ENCODE measurements around the gene ABCG1.

The ABCG1 gene

GRCh38 chr21:42245331-42246193 is 26.6 kb downstream of the ABCG1 start:
- H3K9me3 ChIP-seq (ENCODE audit: control insufficient read depth, low read length) = no peaks in the 10 kb centered on the region
- H3K27ac ChIP-seq (ENCODE audit: low read depth, low read length, severe bottlenecking) = no peak overlapping the region
- H3K4me3 ChIP-seq (ENCODE audit: extremely low read depth, insufficient read depth, low read length, poor library complexity, severe bottlenecking) = no peak overlapping the region
- H3K36me3 ChIP-seq (ENCODE audit: control insufficient read depth, insufficient read depth, low read length) = no peaks in the 10 kb centered on the region
- WGBS, 2 experiments (ENCODE audit: insufficient coverage in 2 of 2) = 47 to 72% methylated on average over 2 to 7 of the region's 10 CpGs
- H3K4me1 ChIP-seq (ENCODE audit: control insufficient read depth, insufficient read depth, low read length, poor library complexity, severe bottlenecking) = no peaks in the 10 kb centered on the region

GRCh38 chr21:42247716-42248115 is 28.8 kb downstream of the ABCG1 start:
- Histone ChIP-seq H3K4me3 (ENCODE audit: extremely low read depth, insufficient read depth, low read length, poor library complexity, severe bottlenecking) (no peak overlapping the region), H3K36me3 (ENCODE audit: control insufficient read depth, insufficient read depth, low read length) (no peaks in the 10 kb centered on the region), H3K27ac (ENCODE audit: low read depth, low read length, severe bottlenecking) (no peak overlapping the region), H3K4me1 (ENCODE audit: control insufficient read depth, insufficient read depth, low read length, poor library complexity, severe bottlenecking) (no peaks in the 10 kb centered on the region), H3K9me3 (ENCODE audit: control insufficient read depth, low read length) (no peaks in the 10 kb centered on the region)
- 79 to 81% methylated on average over 7 to 9 of the region's 11 CpGs for WGBS, 2 experiments (ENCODE audit: insufficient coverage in 2 of 2)

GRCh38 chr21:42248241-42248640 is 29.3 kb downstream of the ABCG1 start:
- 81 to 90% methylated on average over 8 of the region's 8 CpGs for WGBS, 2 experiments (ENCODE audit: insufficient coverage in 2 of 2)
- H3K4me3 ChIP-seq (ENCODE audit: extremely low read depth, insufficient read depth, low read length, poor library complexity, severe bottlenecking) = no peak overlapping the region
- no peaks in the 10 kb centered on the region for H3K9me3 ChIP-seq (ENCODE audit: control insufficient read depth, low read length)
- H3K36me3 ChIP-seq (ENCODE audit: control insufficient read depth, insufficient read depth, low read length) = no peaks in the 10 kb centered on the region
- no peak overlapping the region for H3K27ac ChIP-seq (ENCODE audit: low read depth, low read length, severe bottlenecking)
- H3K4me1 ChIP-seq (ENCODE audit: control insufficient read depth, insufficient read depth, low read length, poor library complexity, severe bottlenecking) = no peaks in the 10 kb centered on the region

GRCh38 chr21:42248783-42249597 is 30.1 kb downstream of the ABCG1 start:
- H3K36me3 ChIP-seq (ENCODE audit: control insufficient read depth, insufficient read depth, low read length) = no peaks in the 10 kb centered on the region
- no peak overlapping the region for H3K4me3 ChIP-seq (ENCODE audit: extremely low read depth, insufficient read depth, low read length, poor library complexity, severe bottlenecking)
- WGBS, 2 experiments (ENCODE audit: insufficient coverage in 2 of 2) = 85 to 93% methylated on average over 2 to 4 of the region's 12 CpGs
- H3K9me3 ChIP-seq (ENCODE audit: control insufficient read depth, low read length) = no peaks in the 10 kb centered on the region
- no peak overlapping the region for H3K27ac ChIP-seq (ENCODE audit: low read depth, low read length, severe bottlenecking)
- H3K4me1 ChIP-seq (ENCODE audit: control insufficient read depth, insufficient read depth, low read length, poor library complexity, severe bottlenecking) = no peaks in the 10 kb centered on the region

GRCh38 chr21:42250422-42251403 is 31.8 kb downstream of the ABCG1 start:
- Histone ChIP-seq H3K9me3 (ENCODE audit: control insufficient read depth, low read length) (no peaks in the 10 kb centered on the region), H3K4me1 (ENCODE audit: control insufficient read depth, insufficient read depth, low read length, poor library complexity, severe bottlenecking) (no peaks in the 10 kb centered on the region)
- 90 to 91% methylated on average over 17 to 18 of the region's 19 CpGs for WGBS, 2 experiments (ENCODE audit: insufficient coverage in 2 of 2)

GRCh38 chr21:42251654-42252324 is 32.8 kb downstream of the ABCG1 start:
- 90 to 92% methylated on average over 13 of the region's 13 CpGs for WGBS, 2 experiments (ENCODE audit: insufficient coverage in 2 of 2)
- Histone ChIP-seq H3K4me3 (ENCODE audit: extremely low read depth, insufficient read depth, low read length, poor library complexity, severe bottlenecking) (no peak overlapping the region), H3K27ac (ENCODE audit: low read depth, low read length, severe bottlenecking) (no peak overlapping the region), H3K4me1 (ENCODE audit: control insufficient read depth, insufficient read depth, low read length, poor library complexity, severe bottlenecking) (no peaks in the 10 kb centered on the region), H3K36me3 (ENCODE audit: control insufficient read depth, insufficient read depth, low read length) (no peaks in the 10 kb centered on the region), H3K9me3 (ENCODE audit: control insufficient read depth, low read length) (no peaks in the 10 kb centered on the region)

More at GRCh38 chr21:42250422-42251403, 31.8 kb downstream of the ABCG1 start:
- H3K27ac ChIP-seq (ENCODE audit: low read depth, low read length, severe bottlenecking) = no peak overlapping the region
- no peak overlapping the region for H3K4me3 ChIP-seq (ENCODE audit: extremely low read depth, insufficient read depth, low read length, poor library complexity, severe bottlenecking)
- H3K36me3 ChIP-seq (ENCODE audit: control insufficient read depth, insufficient read depth, low read length) = no peaks in the 10 kb centered on the region

GRCh38 chr21:42252325-42252654 is 33.4 kb downstream of the ABCG1 start:
- Histone ChIP-seq H3K4me1 (ENCODE audit: control insufficient read depth, insufficient read depth, low read length, poor library complexity, severe bottlenecking) (no peaks in the 10 kb centered on the region), H3K9me3 (ENCODE audit: control insufficient read depth, low read length) (no peaks in the 10 kb centered on the region), H3K36me3 (ENCODE audit: control insufficient read depth, insufficient read depth, low read length) (no peaks in the 10 kb centered on the region), H3K4me3 (ENCODE audit: extremely low read depth, insufficient read depth, low read length, poor library complexity, severe bottlenecking) (no peak overlapping the region), H3K27ac (ENCODE audit: low read depth, low read length, severe bottlenecking) (no peak overlapping the region)
- 88 to 89% methylated on average over 7 to 8 of the region's 8 CpGs for WGBS, 2 experiments (ENCODE audit: insufficient coverage in 2 of 2)

- WGBS, 2 experiments (ENCODE audit: insufficient coverage in 2 of 2) = 90 to 95% methylated on average over 10 to 11 of the region's 11 CpGs
- H3K9me3 ChIP-seq (ENCODE audit: control insufficient read depth, low read length) = no peaks in the 10 kb centered on the region
- no peak overlapping the region for H3K4me3 ChIP-seq (ENCODE audit: extremely low read depth, insufficient read depth, low read length, poor library complexity, severe bottlenecking)
- H3K4me1 ChIP-seq (ENCODE audit: control insufficient read depth, insufficient read depth, low read length, poor library complexity, severe bottlenecking) = no peaks in the 10 kb centered on the region
- H3K27ac ChIP-seq (ENCODE audit: low read depth, low read length, severe bottlenecking) = no peak overlapping the region
- no peaks in the 10 kb centered on the region for H3K36me3 ChIP-seq (ENCODE audit: control insufficient read depth, insufficient read depth, low read length)
Measured at GRCh38 chr21:42252778-42253340, 33.9 kb downstream of the ABCG1 start.

GRCh38 chr21:42253466-42253865 is 34.5 kb downstream of the ABCG1 start:
- Histone ChIP-seq H3K27ac (ENCODE audit: low read depth, low read length, severe bottlenecking) (no peak overlapping the region), H3K36me3 (ENCODE audit: control insufficient read depth, insufficient read depth, low read length) (no peaks in the 10 kb centered on the region), H3K4me1 (ENCODE audit: control insufficient read depth, insufficient read depth, low read length, poor library complexity, severe bottlenecking) (no peaks in the 10 kb centered on the region), H3K4me3 (ENCODE audit: extremely low read depth, insufficient read depth, low read length, poor library complexity, severe bottlenecking) (no peak overlapping the region), H3K9me3 (ENCODE audit: control insufficient read depth, low read length) (no peaks in the 10 kb centered on the region)
- 81 to 85% methylated on average over 7 to 8 of the region's 8 CpGs for WGBS, 2 experiments (ENCODE audit: insufficient coverage in 2 of 2)

Measured in mesodermal cell (in vitro differentiated cells).